Adrenal gland (tissue), 5 donors: ENCODE data around the gene C5orf47.

Experiments
- CTCF ChIP-seq, 6 experiments: fragments of 450-650 bp in 4 of 6; fragments of 200-600 bp in 2 of 6; sonication (generic) in 1 of 6; IDR thresholded peaks; 1 replicate in 5 of 6; 2 replicates in 1 of 6; pipeline versions ENCODE4 v1.5.1 to v1.8.0; 2016 to 2021; ENCODE audit warnings: antibody characterized with exemption in 6 of 6, mild to moderate bottlenecking in 2 of 6, moderate library complexity in 1 of 6
- POLR2A ChIP-seq, 2 donors: fragments of 450-650 bp; IDR thresholded peaks; one replicate each; pipeline ENCODE4 v1.6.1; 2017; ENCODE audit warnings: antibody characterized with exemption in 2 of 2, mild to moderate bottlenecking in 2 of 2, moderate library complexity in 1 of 2
- donor health status: DM: no; HTN: no; CAD: no.

- TF ChIP-seq CTCF (IDR thresholded peaks at IDR 0.05) (no peak), POLR2A (IDR thresholded peaks at IDR 0.05) (no peak)
These were observed 25.0 kb upstream of the C5orf47 start for GRCh38 chr5:173963867-173964441.
